PC-3 (cell line): ENCODE results near the gene NUP153. TPM values are rescaled to one million over a fixed set of nuclear protein-coding genes. Genes with fewer than 3 reads are reported as not detected.

ENCODE experiments used
- ATAC-seq: fragments of 200-7000 bp; cut with Tn5 transposase; 2 replicates; pipeline ENCODE4 v1.9.1; 2020; ENCODE audit warnings: mild to moderate bottlenecking, moderate library complexity
- BruUV-seq: library from RNA; stranded (reverse); fragments of 400-500 nt; replicated peaks from 2 replicates; lab custom pipeline; 2021; lab: Mats Ljungman, UMichigan
- CTCF ChIA-PET: fragments of 300-600 bp; sonication (Branson Sonifier 250); formaldehyde crosslinking; loops from one replicate; lab custom pipeline; 2022; ENCODE audit warnings: antibody characterized with exemption; lab: Charles Lee
- POLR2A ChIA-PET: fragments of 300-600 bp; sonication (Branson Sonifier 250); formaldehyde crosslinking; loops from one replicate; lab custom pipeline; 2022; ENCODE audit warnings: antibody characterized with exemption; ENCODE audit not compliant: unreplicated experiment; lab: Charles Lee
- DNase-seq: peaks from one replicate; pipeline ENCODE4 v3.0.0-alpha.2; 2015
- H2AFZ ChIP-seq: fragments of 300-600 bp; sonication (generic); 2 replicates; pipeline ENCODE4 v1.6.0; 2016; ENCODE audit warnings: antibody characterized with exemption, low read length
- H3F3A ChIP-seq: fragments of 300-600 bp; sonication (generic); one replicate; pipeline ENCODE4 v1.6.0; 2017; ENCODE audit warnings: antibody characterized with exemption, low read length, control low read depth, mild to moderate bottlenecking; ENCODE audit not compliant: unreplicated experiment
- H3K27ac ChIP-seq: fragments of 300-600 bp; sonication (generic); 2 replicates; pipeline ENCODE4 v1.5.1; 2016; ENCODE audit warnings: mild to moderate bottlenecking, low read length
- H3K27me3 ChIP-seq: fragments of 300-600 bp; sonication (generic); 2 replicates; pipeline ENCODE4 v1.6.1; 2016; ENCODE audit warnings: low read length, mixed read lengths
- H3K36me3 ChIP-seq: fragments of 300-600 bp; sonication (generic); 2 replicates; pipeline ENCODE4 v1.6.1; 2016; ENCODE audit warnings: low read depth, mixed run types, low read length, mixed read lengths
- H3K4me1 ChIP-seq: fragments of 300-600 bp; sonication (generic); 2 replicates; pipeline ENCODE4 v1.5.1; 2016; ENCODE audit warnings: low read length; ENCODE audit not compliant: insufficient read depth
- H3K4me2 ChIP-seq: fragments of 300-600 bp; sonication (generic); 2 replicates; pipeline ENCODE4 v1.6.0; 2016; ENCODE audit warnings: low read length
- H3K4me3 ChIP-seq: fragments of 300-600 bp; sonication (generic); 2 replicates; pipeline ENCODE4 v1.5.1; 2016; ENCODE audit warnings: mild to moderate bottlenecking, low read length, mixed read lengths
- H3K79me2 ChIP-seq: fragments of 300-600 bp; sonication (generic); 2 replicates; pipeline ENCODE4 v1.6.1; 2017; ENCODE audit warnings: low read length, mixed read lengths
- H3K9ac ChIP-seq: fragments of 300-600 bp; sonication (generic); 2 replicates; pipeline ENCODE4 v1.6.0; 2016; ENCODE audit warnings: mild to moderate bottlenecking, low read length
- H3K9me2 ChIP-seq: fragments of 300-600 bp; sonication (generic); replicated peaks from 2 replicates; pipeline ENCODE4 v1.6.1; 2016; ENCODE audit warnings: mixed run types, low read length, mixed read lengths
- H3K9me3 ChIP-seq: fragments of 300-600 bp; sonication (generic); 2 replicates; pipeline ENCODE4 v1.6.1; 2016; ENCODE audit warnings: low read length, mixed read lengths
- H4K20me1 ChIP-seq: fragments of 300-600 bp; sonication (generic); 2 replicates; pipeline ENCODE4 v1.6.1; 2016; ENCODE audit warnings: low read length, mixed read lengths
- CTCF ChIP-seq: fragments of 300-600 bp; sonication (generic); conservative IDR thresholded peaks from 2 replicates; pipeline ENCODE4 v1.5.1; 2017; ENCODE audit warnings: antibody characterized with exemption, low read depth, mild to moderate bottlenecking, low read length
- EZH2 ChIP-seq: fragments of 300-600 bp; sonication (generic); IDR thresholded peaks from one replicate; pipeline ENCODE4 v1.6.1; 2017; ENCODE audit warnings: antibody characterized with exemption, mild to moderate bottlenecking, low read length; ENCODE audit not compliant: unreplicated experiment
- EZH2phosphoT487 ChIP-seq: fragments of 300-600 bp; sonication (generic); IDR thresholded peaks from 2 replicates; pipeline ENCODE4 v1.6.1; 2018; ENCODE audit warnings: mild to moderate bottlenecking, antibody characterized with exemption, low read length, borderline replicate concordance
- intact Hi-C: fragments of 100-400 bp; cut with micrococcal nuclease; formaldehyde crosslinking; loops from 2 replicates; pipeline ENCODE4 v1.9.0; 2023
- total RNA-seq: library from RNA; depleted of rRNA; stranded (reverse); fragments of >200 nt; gene quantifications from 2 replicates; pipeline ENCODE4 v1.2.3, GENCODE V29; 2014

Gene NUP153
- total RNA-seq, 1 experiment from 2014 or later: 48.3 TPM

- DNase-seq (no peak), ATAC-seq (0 out of 2 replicates have a peak, but pooled peaks have one; percentile 24)
- Histone ChIP-seq H3F3A (no peaks in the 10 kb centered on the region), H3K79me2 (peaks cover 100% of the 10 kb centered on the region), H3K9me2 (no peaks in the 10 kb centered on the region), H3K4me1 (no peaks in the 10 kb centered on the region), H3K27ac (no peak overlapping the region), H2AFZ (no peak overlapping the region), H3K4me3 (no peak overlapping the region), H3K27me3 (no peaks in the 10 kb centered on the region), H3K36me3 (peaks cover 15% of the 10 kb centered on the region), H3K9ac (no peak overlapping the region), H4K20me1 (peaks cover 74% of the 10 kb centered on the region), H3K4me2 (no peak overlapping the region), H3K9me3 (no peaks in the 10 kb centered on the region)
- ChIA-PET CTCF (no interaction called here), POLR2A (interaction anchor here (0.5 kb wide), 1 partner anchor 67 kb away, joined by 4 read pairs; no protein-coding TSS in a partner anchor)
- intact Hi-C loops: no loop called here
- TF ChIP-seq EZH2phosphoT487 (no peak), EZH2 (no peak), CTCF (no peak)
- BruUV-seq: no TSS peak
Measured at GRCh38 chr6:17691925-17692538, 14.7 kb downstream of the NUP153 start.

DNA sequence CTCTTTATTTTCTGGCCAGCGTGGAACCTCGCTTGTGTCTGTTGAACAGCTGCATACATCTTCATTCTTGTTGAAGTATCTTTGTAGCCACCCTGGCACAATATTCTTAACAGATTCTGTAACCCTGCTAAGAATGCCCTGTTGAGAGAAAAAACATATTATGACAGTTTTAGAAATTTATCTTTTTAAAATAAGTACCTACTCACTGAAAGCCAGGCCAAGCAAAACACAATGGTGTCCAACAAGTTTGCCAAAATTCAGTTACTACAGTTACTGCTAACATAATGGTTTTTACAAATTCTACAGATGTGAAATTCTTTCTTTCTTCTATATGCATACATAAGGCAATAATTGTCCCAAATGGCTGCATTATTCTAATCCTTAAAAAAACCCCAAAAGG lies 18.2 kb downstream of the NUP153 start:
- H3K27ac ChIP-seq: no peak overlapping the region
- TF ChIP-seq EZH2phosphoT487: no peak
- no peak for TF ChIP-seq EZH2
- TF ChIP-seq CTCF: no peak
- no peak overlapping the region for H3K9ac ChIP-seq
- no peaks in the 10 kb centered on the region for H3K27me3 ChIP-seq
- H3K9me2 ChIP-seq: no peaks in the 10 kb centered on the region
- ChIA-PET CTCF (no interaction called here), POLR2A (no interaction called here)
- no peaks in the 10 kb centered on the region for H3K9me3 ChIP-seq
- DNase-seq (no peak), ATAC-seq (no peak)
- H3K79me2 ChIP-seq: peaks cover 94% of the 10 kb centered on the region
- H2AFZ ChIP-seq: no peak overlapping the region
- H3K4me1 ChIP-seq: no peaks in the 10 kb centered on the region
- peaks cover 68% of the 10 kb centered on the region for H4K20me1 ChIP-seq
- no TSS peak for BruUV-seq
- H3K36me3 ChIP-seq: peaks cover 34% of the 10 kb centered on the region
- intact Hi-C loops: no loop called here
- H3K4me2 ChIP-seq: no peak overlapping the region
- no peak overlapping the region for H3K4me3 ChIP-seq
- no peaks in the 10 kb centered on the region for H3F3A ChIP-seq

DNA sequence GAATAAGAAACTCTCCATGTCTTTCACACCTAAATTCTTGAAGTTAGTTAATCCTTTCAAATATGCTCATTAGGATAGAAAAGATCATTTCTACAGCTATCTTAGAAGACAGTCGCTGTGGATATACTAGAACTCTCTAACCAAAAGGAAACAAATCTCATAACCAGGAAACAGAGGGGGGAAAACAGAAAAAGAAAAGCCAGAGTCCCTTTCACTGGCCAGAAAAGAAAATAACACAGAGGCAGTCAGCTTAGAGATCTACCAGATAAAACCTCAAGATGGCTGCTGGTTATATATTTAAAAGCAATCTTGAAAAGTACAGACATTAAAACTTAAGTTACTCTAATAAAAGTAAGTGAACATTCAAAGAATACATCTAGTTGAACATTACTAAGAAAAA lies 19.6 kb downstream of the NUP153 start:
- Histone ChIP-seq H3K4me2 (no peak overlapping the region), H3K27me3 (no peaks in the 10 kb centered on the region), H3K79me2 (peaks cover 94% of the 10 kb centered on the region), H3K9ac (no peak overlapping the region), H3K4me3 (no peak overlapping the region), H3K9me3 (no peaks in the 10 kb centered on the region), H3K9me2 (no peaks in the 10 kb centered on the region), H3K27ac (no peak overlapping the region), H2AFZ (no peak overlapping the region), H3F3A (no peaks in the 10 kb centered on the region), H3K36me3 (peaks cover 42% of the 10 kb centered on the region), H3K4me1 (no peaks in the 10 kb centered on the region), H4K20me1 (peaks cover 64% of the 10 kb centered on the region)
- CTCF ChIA-PET: no interaction called here
- TF ChIP-seq EZH2 (no peak), EZH2phosphoT487 (no peak), CTCF (no peak)
- intact Hi-C loops: no loop called here
- TSS peak; percentile 13 for BruUV-seq
- ATAC-seq: no peak
- POLR2A ChIA-PET: no interaction called here
- DNase-seq: no peak
